HepG2 (cell line): Measurements from ENCODE around the gene PRTN3. TPM values are rescaled to one million over a fixed set of nuclear protein-coding genes. Genes with fewer than 3 reads are reported as not detected.

Experiments used
- AGO1 ChIP-seq: fragments of 200-400 bp; formaldehyde crosslinking; IDR thresholded peaks from 2 replicates; pipeline ENCODE4 v1.6.1; 2017; ENCODE audit warnings: mild to moderate bottlenecking, low read depth, low read length, moderate library complexity; ENCODE audit not compliant: poor library complexity, severe bottlenecking
- ARNT2 ChIP-seq: sonication (generic); formaldehyde crosslinking; IDR thresholded peaks from 2 replicates; pipeline ENCODE4 v1.8.0; 2022; ENCODE audit warnings: mild to moderate bottlenecking, low read depth, missing genetic modification reagents, moderate library complexity
- ATF7-NPFF ChIP-seq: sonication (generic); formaldehyde crosslinking; IDR thresholded peaks from 2 replicates; pipeline ENCODE4 v1.8.1; 2023; ENCODE audit warnings: mild to moderate bottlenecking, low read depth, missing genetic modification reagents, moderate library complexity
- IKZF4 ChIP-seq: sonication (generic); formaldehyde crosslinking; IDR thresholded peaks from 2 replicates; pipeline ENCODE4 v1.5.1; 2020; ENCODE audit warnings: borderline replicate concordance, mild to moderate bottlenecking, low read depth, missing genetic modification reagents; ENCODE audit errors: not compliant biosample characterization
- MAFG ChIP-seq: sonication (generic); formaldehyde crosslinking; IDR thresholded peaks from 2 replicates; pipeline ENCODE4 v1.5.1; 2020; ENCODE audit warnings: mild to moderate bottlenecking, missing genetic modification reagents
- MATR3 ChIP-seq: sonication (generic); formaldehyde crosslinking; IDR thresholded peaks from 2 replicates; pipeline ENCODE4 v1.4.0; 2020; ENCODE audit warnings: missing genetic modification reagents
- NCOA2 ChIP-seq: sonication (generic); formaldehyde crosslinking; IDR thresholded peaks from 2 replicates; pipeline ENCODE4 v1.8.0; 2022; ENCODE audit warnings: inconsistent platforms
- SKI ChIP-seq: fragments of 450-650 bp; IDR thresholded peaks from one replicate; pipeline ENCODE4 v1.6.1; 2018; ENCODE audit warnings: mild to moderate bottlenecking; ENCODE audit not compliant: partially characterized antibody
- SNRNP70 ChIP-seq: fragments of 200-400 bp; formaldehyde crosslinking; IDR thresholded peaks from 2 replicates; pipeline ENCODE4 v1.6.1; 2017; ENCODE audit warnings: mild to moderate bottlenecking, low read depth, low read length, moderate library complexity
- SSRP1 ChIP-seq: IDR thresholded peaks from 2 replicates; pipeline ENCODE4 v1.6.1; 2016; ENCODE audit warnings: control low read depth
- ZBTB7B ChIP-seq: sonication (generic); formaldehyde crosslinking; IDR thresholded peaks from 2 replicates; pipeline ENCODE4 v1.4.0; 2020; ENCODE audit warnings: missing genetic modification reagents
- ZMYM3 ChIP-seq: sonication (generic); formaldehyde crosslinking; IDR thresholded peaks from 2 replicates; pipeline ENCODE4 v1.5.1; 2020; ENCODE audit warnings: mild to moderate bottlenecking, missing genetic modification reagents
- ZNF207 ChIP-seq: fragments of 450-650 bp; IDR thresholded peaks from 2 replicates; pipeline ENCODE4 v1.6.1; 2016; ENCODE audit warnings: antibody characterized with exemption, borderline replicate concordance
- ZNF530 ChIP-seq: sonication (generic); formaldehyde crosslinking; IDR thresholded peaks from 2 replicates; pipeline ENCODE4 v1.5.0; 2020; ENCODE audit warnings: low read depth, mild to moderate bottlenecking, missing genetic modification reagents
- ZNF556 ChIP-seq: sonication (generic); formaldehyde crosslinking; IDR thresholded peaks from 2 replicates; pipeline ENCODE4 v1.4.0; 2020; ENCODE audit warnings: mild to moderate bottlenecking, missing genetic modification reagents, borderline replicate concordance
- ZNF768 ChIP-seq: sonication (generic); formaldehyde crosslinking; IDR thresholded peaks from 2 replicates; pipeline ENCODE4 v1.4.0; 2020; ENCODE audit warnings: missing genetic modification reagents
- polyA plus RNA-seq, 8 experiments: library from polyadenylated mRNA; depleted of rRNA in 3 of 8; stranded (reverse) in 7 of 8; unstranded in 1 of 8; fragments of >200 nt; fragmentation: Illumina TruSeq in 4 of 8; extraction: Trizol in 4 of 8; gene quantifications; 2 replicates each; pipeline versions ENCODE4 v1.2.1 to v1.2.3, GENCODE V29; 2011 to 2016; ENCODE audit warnings: low read depth in 4 of 8, missing spikeins in 1 of 8, mixed read lengths in 1 of 8; ENCODE audit not compliant: insufficient read depth in 1 of 8
- total RNA-seq, 5 experiments: library from RNA; depleted of rRNA; stranded (reverse); fragments of >200 nt; fragmentation: Illumina TruSeq; extraction: Trizol; gene quantifications; 2 replicates each; pipeline ENCODE4 v1.2.3, GENCODE V29; 2016; ENCODE audit warnings: low read depth in 1 of 5
- TF ChIP-seq, protein P1 (sequence below): sonication (generic); formaldehyde crosslinking; IDR thresholded peaks from 2 replicates; pipeline ENCODE4 v1.4.0; 2020; ENCODE audit warnings: missing genetic modification reagents, mild to moderate bottlenecking, borderline replicate concordance
- TF ChIP-seq, protein P2 (sequence below): sonication (generic); formaldehyde crosslinking; IDR thresholded peaks from 2 replicates; pipeline ENCODE4 v1.5.0; 2020; ENCODE audit warnings: missing genetic modification reagents
- TF ChIP-seq, protein P3 (sequence below): sonication (generic); formaldehyde crosslinking; IDR thresholded peaks from 2 replicates; pipeline ENCODE4 v1.5.0; 2020; ENCODE audit warnings: missing genetic modification reagents, mild to moderate bottlenecking, borderline replicate concordance

PRTN3 gene
- total and polyA plus RNA-seq, 2 of the 13 experiments (the other 11 are each of a cell fraction or from before 2014, with no cell fraction given): not detected

DNA sequence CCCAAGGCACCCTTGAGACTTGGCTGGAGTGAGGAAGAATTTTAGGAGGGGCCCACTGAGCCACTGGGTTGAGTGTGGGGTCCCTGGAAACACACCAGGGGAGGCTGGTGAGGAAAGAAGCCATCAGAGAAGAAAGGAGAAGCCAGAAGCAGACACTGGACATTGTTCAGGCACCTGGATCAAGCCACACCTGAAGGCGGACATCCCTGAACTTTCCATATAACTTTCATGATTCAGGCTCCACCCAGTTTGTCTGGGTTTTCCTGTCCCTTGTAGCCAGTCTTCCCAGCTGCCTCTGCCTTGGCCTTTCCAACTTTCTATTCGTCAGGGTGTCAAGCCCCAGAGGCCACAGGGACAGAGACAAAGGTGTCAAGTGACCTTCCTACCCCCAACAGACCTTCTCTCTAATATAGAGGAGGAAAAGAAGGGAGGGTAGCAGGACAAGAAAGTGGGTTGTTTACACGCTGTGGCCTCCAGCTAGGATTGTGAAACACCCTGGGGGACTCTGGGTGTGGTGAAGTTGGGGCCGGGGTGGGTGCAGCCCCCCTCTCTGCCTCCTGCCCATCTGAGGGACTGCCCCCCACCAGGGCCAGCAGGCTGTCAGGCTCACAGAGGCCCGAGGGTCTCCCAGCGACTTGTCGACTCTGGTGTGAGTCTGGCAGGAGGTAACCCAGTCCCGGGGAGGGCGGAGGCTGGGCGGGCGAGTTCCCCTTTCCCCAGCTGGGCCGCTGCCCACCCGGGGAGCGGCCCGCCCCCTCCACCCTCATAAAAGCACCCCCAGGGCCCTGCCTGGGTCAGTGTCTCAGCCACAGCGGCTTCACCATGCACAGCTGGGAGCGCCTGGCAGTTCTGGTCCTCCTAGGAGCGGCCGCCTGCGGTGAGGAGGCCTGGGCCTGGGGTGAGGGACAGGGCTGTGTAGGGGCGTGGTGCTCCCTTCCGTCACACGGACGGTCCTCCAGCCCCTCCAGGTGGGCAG is 18.4 kb downstream of the PRTN3 start, which contains the start of gene CFD (continued):
- TF ChIP-seq SKI (no peak), AGO1 (no peak), IKZF4 (CRISPR knock-in tag) (no peak), ZNF556 (CRISPR knock-in tag) (no peak), ZNF207 (no peak), MAFG (CRISPR knock-in tag) (no peak), ATF7-NPFF (no peak), MATR3 (CRISPR knock-in tag) (no peak), ZNF768 (no peak), ZMYM3 (CRISPR knock-in tag) (peak; percentile 55; the same call in 1 of the 2 replicates), SNRNP70 (no peak), ZNF530 (CRISPR knock-in tag) (no peak), SSRP1 (CRISPR knock-in tag) (no peak), ZBTB7B (peak; percentile 70), NCOA2 (CRISPR knock-in tag) (no peak), ARNT2 (CRISPR knock-in tag) (no peak)
- TF ChIP-seq, protein P1, sequence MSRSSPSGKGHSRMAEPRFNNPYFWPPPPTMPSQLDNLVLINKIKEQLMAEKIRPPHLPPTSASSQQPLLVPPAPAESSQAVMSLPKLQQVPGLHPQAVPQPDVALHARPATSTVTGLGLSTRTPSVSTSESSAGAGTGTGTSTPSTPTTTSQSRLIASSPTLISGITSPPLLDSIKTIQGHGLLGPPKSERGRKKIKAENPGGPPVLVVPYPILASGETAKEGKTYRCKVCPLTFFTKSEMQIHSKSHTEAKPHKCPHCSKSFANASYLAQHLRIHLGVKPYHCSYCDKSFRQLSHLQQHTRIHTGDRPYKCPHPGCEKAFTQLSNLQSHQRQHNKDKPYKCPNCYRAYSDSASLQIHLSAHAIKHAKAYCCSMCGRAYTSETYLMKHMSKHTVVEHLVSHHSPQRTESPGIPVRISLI (CRISPR knock-in tag): no peak
- TF ChIP-seq, protein P2, sequence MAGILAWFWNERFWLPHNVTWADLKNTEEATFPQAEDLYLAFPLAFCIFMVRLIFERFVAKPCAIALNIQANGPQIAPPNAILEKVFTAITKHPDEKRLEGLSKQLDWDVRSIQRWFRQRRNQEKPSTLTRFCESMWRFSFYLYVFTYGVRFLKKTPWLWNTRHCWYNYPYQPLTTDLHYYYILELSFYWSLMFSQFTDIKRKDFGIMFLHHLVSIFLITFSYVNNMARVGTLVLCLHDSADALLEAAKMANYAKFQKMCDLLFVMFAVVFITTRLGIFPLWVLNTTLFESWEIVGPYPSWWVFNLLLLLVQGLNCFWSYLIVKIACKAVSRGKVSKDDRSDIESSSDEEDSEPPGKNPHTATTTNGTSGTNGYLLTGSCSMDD (CRISPR knock-in tag): no peak
- TF ChIP-seq, protein P3, sequence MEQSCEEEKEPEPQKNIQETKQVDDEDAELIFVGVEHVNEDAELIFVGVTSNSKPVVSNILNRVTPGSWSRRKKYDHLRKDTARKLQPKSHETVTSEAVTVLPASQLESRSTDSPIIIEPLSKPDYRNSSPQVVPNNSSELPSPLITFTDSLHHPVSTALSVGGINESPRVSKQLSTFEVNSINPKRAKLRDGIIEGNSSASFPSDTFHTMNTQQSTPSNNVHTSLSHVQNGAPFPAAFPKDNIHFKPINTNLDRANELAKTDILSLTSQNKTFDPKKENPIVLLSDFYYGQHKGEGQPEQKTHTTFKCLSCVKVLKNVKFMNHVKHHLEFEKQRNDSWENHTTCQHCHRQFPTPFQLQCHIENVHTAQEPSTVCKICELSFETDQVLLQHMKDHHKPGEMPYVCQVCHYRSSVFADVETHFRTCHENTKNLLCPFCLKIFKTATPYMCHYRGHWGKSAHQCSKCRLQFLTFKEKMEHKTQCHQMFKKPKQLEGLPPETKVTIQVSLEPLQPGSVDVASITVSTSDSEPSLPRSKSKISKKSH (CRISPR knock-in tag): 0 out of 2 replicates have a peak, but pooled peaks have one; percentile 40
